Measurements from ENCODE around the gene RNF5.
"Not testable (repeated sequence)": the region's sequence is repeated elsewhere in the genome, so short reads cannot be mapped to it uniquely, and the experiment has no call there.

RNF5 gene, protein sequence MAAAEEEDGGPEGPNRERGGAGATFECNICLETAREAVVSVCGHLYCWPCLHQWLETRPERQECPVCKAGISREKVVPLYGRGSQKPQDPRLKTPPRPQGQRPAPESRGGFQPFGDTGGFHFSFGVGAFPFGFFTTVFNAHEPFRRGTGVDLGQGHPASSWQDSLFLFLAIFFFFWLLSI

DNA sequence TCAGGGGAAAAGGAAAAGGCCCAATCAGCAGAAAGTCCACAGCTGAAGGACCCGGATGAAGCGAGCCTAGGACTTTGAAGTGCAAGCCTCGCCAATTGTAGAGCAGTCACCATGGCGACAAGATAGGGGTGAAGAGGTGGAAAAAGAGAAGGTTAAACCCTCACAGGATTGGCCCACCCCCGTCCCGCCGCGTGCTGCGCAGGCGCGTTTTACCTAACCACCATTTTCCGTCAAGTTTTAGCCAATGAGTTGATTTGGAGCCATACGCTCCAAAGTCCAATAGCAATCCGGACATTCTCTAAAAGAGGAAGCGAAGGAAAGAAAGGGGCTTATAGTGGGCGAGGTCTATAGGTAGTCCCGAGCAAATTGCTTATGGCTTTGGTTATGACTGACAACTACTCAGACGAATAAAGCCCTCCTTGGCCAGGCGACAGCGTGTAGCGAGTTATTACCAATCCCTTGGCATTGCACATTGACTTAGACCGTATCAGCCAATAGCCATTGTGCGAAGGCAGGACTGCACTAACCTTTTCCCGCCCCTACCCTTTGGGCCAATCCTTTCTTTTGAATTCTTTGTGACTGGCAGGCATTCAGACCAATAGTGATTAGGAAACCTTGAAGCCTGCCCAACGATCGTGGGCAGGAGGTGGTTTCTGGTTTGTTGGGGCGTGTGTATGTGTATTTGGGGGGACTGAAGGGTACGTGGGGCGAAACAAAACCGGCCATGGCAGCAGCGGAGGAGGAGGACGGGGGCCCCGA is at the start of gene RNF5:
Gene RNF5 (plus strand): TSS at position 618 of the 759 bp plus-strand sequence. CDS start 107 bp downstream, at position 725.
- Histone ChIP-seq H3K79me2 (ENCODE audit: control insufficient read depth, insufficient read depth, low read length, unreplicated experiment) (peaks cover 41% of the 10 kb centered on the region), H3K4me3 (ENCODE audit: low read depth, low read length) (peak within 1 kb of the TSS; percentile 96), H3K4me1 (ENCODE audit: control insufficient read depth, insufficient read depth, low read length, unreplicated experiment) (peaks cover 19% of the 10 kb centered on the region), H2AFZ (ENCODE audit: low read length, unreplicated experiment) (peak within 1 kb of the TSS; percentile 86), H3K27me3 (ENCODE audit: insufficient read depth, low read length) (no peaks in the 10 kb centered on the region), H3K27ac (ENCODE audit: low read depth, low read length) (peak within 1 kb of the TSS; percentile 97), H3K36me3 (ENCODE audit: insufficient read depth, low read length) (no peaks in the 10 kb centered on the region)

DNA sequence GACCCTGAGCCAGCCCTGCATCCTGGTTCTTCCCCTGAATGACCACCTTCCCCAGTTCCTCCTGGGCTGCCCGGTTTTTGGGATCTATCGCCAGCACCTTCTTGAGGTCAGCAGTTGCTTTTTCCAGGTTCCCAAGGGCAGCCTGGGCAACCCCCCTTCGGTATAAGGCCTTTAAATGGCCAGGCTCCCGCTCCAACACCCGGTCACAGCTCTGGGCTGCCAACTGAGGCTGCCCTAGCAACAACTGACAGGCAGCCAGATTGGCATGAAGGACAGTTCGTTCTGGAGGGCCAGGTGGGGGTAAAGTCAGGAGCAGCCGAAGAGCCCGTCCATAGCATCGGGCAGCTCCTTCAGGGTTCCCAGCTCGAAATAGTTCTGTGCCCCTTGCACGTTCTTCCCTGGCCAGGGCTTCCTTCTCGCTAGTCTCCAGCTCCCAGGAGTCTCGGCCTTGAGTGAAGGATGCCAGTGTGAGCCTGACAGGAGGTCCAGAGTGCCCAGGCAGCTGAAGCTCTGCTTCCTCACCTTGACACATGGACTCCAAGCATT is 49.4 kb upstream of the RNF5 start:
- Histone ChIP-seq H2AFZ (ENCODE audit: low read length, unreplicated experiment) (no peak overlapping the region), H3K4me3 (ENCODE audit: low read depth, low read length) (peak overlapping the region; percentile 84), H3K27me3 (ENCODE audit: insufficient read depth, low read length) (no peaks in the 10 kb centered on the region), H3K27ac (ENCODE audit: low read depth, low read length) (peak overlapping the region; percentile 28), H3K4me1 (ENCODE audit: control insufficient read depth, insufficient read depth, low read length, unreplicated experiment) (peaks cover 21% of the 10 kb centered on the region), H3K36me3 (ENCODE audit: insufficient read depth, low read length) (no peaks in the 10 kb centered on the region), H3K79me2 (ENCODE audit: control insufficient read depth, insufficient read depth, low read length, unreplicated experiment) (peaks cover 24% of the 10 kb centered on the region)

DNA sequence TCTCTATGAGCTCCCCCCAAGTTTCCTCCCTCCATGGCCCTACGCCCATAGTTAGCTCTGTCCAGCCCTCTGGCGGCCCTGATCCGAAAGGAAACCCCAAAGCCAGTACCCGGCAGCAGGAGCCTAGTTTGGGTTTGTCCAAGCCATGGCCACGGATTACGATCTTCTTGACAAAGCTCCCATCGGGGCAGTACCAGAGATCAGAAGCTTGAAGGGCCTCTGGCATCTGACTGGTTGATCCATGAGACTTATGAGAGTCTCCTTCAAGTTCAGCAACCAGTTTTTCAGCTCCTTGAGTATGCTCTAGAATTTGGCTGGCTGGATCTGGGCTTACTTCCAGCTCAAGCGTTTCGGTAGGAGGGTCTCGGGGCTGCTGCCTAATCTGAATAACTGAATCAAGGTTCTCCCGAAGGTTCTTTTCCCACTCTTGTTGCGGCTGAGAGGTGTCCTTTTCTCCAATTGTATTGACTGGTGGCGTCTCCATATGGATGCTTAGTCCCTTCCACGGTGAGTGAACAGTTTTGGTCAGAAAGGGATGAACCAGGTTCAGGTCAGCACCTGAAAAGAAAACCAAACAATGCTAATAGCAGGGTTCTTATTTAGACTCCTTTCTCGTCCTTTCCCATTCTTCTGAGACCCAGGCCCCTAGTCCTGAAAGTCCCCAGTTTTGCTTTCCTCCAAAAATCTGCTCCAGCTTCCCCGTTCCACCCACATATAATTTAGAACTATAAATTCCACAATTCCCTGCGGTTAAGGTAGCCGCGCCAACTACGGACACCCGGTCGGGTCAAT is 48.7 kb upstream of the RNF5 start:
- Histone ChIP-seq H3K4me3 (ENCODE audit: low read depth, low read length) (peak overlapping the region; percentile 84), H2AFZ (ENCODE audit: low read length, unreplicated experiment) (peak overlapping the region; percentile 74), H3K27me3 (ENCODE audit: insufficient read depth, low read length) (no peaks in the 10 kb centered on the region), H3K79me2 (ENCODE audit: control insufficient read depth, insufficient read depth, low read length, unreplicated experiment) (peaks cover 24% of the 10 kb centered on the region), H3K4me1 (ENCODE audit: control insufficient read depth, insufficient read depth, low read length, unreplicated experiment) (peaks cover 23% of the 10 kb centered on the region), H3K27ac (ENCODE audit: low read depth, low read length) (peak overlapping the region; percentile 27; the same call in 1 of the 2 replicates), H3K36me3 (ENCODE audit: insufficient read depth, low read length) (no peaks in the 10 kb centered on the region)

DNA sequence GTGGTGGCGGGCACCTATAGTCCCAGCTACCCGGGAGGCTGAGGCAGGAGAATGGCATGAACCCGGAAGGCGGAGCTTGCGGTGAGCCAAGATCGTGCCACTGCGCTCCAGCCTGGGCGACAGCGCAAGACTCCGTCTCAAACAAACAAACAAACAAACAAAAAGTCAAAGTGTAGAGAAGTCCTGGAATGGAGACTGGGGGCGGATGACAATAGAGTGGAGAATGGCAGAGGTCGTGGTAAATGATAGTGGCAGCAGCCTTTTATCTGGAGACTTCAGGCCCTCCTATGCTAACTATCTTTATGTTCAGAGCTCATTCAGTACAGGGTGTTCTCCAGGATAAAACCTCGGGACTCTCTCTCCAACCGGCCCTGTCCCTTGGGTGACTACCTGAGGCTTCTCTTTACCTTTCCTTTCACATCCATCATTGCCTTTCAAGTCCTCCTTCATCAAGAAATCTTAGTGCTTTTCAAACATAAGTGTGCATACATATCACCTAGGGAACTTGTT is 46.7 kb upstream of the RNF5 start:
- H3K4me3 ChIP-seq (ENCODE audit: low read depth, low read length) = no peak overlapping the region
- H3K27me3 ChIP-seq (ENCODE audit: insufficient read depth, low read length) = no peaks in the 10 kb centered on the region
- peaks cover 24% of the 10 kb centered on the region for H3K79me2 ChIP-seq (ENCODE audit: control insufficient read depth, insufficient read depth, low read length, unreplicated experiment)
- H2AFZ ChIP-seq (ENCODE audit: low read length, unreplicated experiment) = no peak overlapping the region
- no peak overlapping the region for H3K27ac ChIP-seq (ENCODE audit: low read depth, low read length)
- H3K4me1 ChIP-seq (ENCODE audit: control insufficient read depth, insufficient read depth, low read length, unreplicated experiment) = peaks cover 23% of the 10 kb centered on the region
- no peaks in the 10 kb centered on the region for H3K36me3 ChIP-seq (ENCODE audit: insufficient read depth, low read length)

DNA sequence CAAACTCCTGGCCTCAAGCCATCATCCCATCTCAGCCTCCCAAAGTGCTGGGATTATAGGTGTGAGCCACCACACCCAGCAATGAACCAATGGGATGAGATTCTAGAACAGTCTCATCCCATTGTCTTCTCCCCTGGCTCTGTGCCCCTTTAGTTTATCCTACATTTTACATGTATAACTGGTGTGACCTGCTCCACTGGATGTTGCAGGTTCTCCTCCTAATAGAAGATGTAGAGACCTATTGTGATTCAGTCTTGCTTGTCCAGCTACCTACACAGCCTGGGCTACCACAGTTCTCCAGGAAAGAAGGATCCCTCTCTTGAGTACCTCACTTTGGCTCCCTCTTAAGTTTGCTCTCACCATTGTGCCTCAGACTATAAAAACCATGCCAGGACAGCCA is 46.1 kb upstream of the RNF5 start:
- no peak overlapping the region for H3K27ac ChIP-seq (ENCODE audit: low read depth, low read length)

DNA sequence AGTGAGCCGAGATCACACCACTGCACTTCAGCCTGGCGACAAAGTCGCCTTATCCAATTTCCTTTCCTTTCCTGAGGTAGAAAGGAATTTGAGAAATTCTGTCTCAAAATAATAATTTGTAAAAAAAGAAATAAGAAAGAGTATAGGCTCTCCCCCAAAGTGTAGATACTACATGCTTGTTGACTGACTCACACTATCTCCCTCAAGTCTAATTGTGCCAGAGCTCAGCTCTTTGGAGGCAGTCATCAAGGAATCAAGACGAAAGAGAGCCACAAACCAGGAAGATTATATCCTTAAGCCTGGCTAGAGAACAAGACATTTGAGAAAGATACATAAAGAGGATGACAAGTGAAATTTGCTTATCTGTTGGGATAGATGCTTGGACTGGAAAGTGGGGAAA is 44.4 kb upstream of the RNF5 start:
- Histone ChIP-seq H3K4me1 (ENCODE audit: control insufficient read depth, insufficient read depth, low read length, unreplicated experiment) (peaks cover 9% of the 10 kb centered on the region), H3K4me3 (ENCODE audit: low read depth, low read length) (no peak overlapping the region)

More for the DNA sequence above, 46.1 kb upstream of the RNF5 start:
- Histone ChIP-seq H3K27me3 (ENCODE audit: insufficient read depth, low read length) (no peaks in the 10 kb centered on the region), H3K4me1 (ENCODE audit: control insufficient read depth, insufficient read depth, low read length, unreplicated experiment) (peaks cover 18% of the 10 kb centered on the region), H2AFZ (ENCODE audit: low read length, unreplicated experiment) (no peak overlapping the region), H3K4me3 (ENCODE audit: low read depth, low read length) (no peak overlapping the region), H3K79me2 (ENCODE audit: control insufficient read depth, insufficient read depth, low read length, unreplicated experiment) (peaks cover 21% of the 10 kb centered on the region), H3K36me3 (ENCODE audit: insufficient read depth, low read length) (no peaks in the 10 kb centered on the region)

DNA sequence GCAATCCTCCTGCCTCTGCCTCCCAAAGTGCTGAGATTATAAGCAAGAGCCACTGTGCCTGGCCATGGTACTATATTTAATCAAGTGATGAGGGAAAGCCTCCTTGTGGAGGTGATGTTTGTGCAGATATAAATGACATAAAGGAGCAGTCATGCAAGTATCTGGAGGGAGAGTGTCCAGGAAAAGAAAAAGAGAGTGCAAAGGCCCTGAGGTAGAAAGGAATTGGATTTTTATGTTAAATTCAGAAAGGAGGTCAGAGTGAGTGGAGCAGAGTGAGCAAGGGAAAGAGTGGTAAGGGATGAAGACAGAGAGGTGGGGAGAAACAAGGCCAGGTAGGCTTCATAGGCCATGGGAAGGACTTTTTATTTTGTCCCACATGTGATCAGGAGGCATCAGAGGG is 40.8 kb upstream of the RNF5 start:
- no peaks in the 10 kb centered on the region for H3K79me2 ChIP-seq (ENCODE audit: control insufficient read depth, insufficient read depth, low read length, unreplicated experiment)
- H2AFZ ChIP-seq (ENCODE audit: low read length, unreplicated experiment) = no peak overlapping the region
- peaks cover 3% of the 10 kb centered on the region for H3K4me1 ChIP-seq (ENCODE audit: control insufficient read depth, insufficient read depth, low read length, unreplicated experiment)
- no peaks in the 10 kb centered on the region for H3K36me3 ChIP-seq (ENCODE audit: insufficient read depth, low read length)
- no peak overlapping the region for H3K4me3 ChIP-seq (ENCODE audit: low read depth, low read length)
- no peak overlapping the region for H3K27ac ChIP-seq (ENCODE audit: low read depth, low read length)
- no peaks in the 10 kb centered on the region for H3K27me3 ChIP-seq (ENCODE audit: insufficient read depth, low read length)

More for the DNA sequence above, 44.4 kb upstream of the RNF5 start:
- H3K36me3 ChIP-seq (ENCODE audit: insufficient read depth, low read length) = no peaks in the 10 kb centered on the region
- peaks cover 9% of the 10 kb centered on the region for H3K79me2 ChIP-seq (ENCODE audit: control insufficient read depth, insufficient read depth, low read length, unreplicated experiment)
- H3K27ac ChIP-seq (ENCODE audit: low read depth, low read length) = no peak overlapping the region
- H2AFZ ChIP-seq (ENCODE audit: low read length, unreplicated experiment) = no peak overlapping the region
- no peaks in the 10 kb centered on the region for H3K27me3 ChIP-seq (ENCODE audit: insufficient read depth, low read length)

DNA sequence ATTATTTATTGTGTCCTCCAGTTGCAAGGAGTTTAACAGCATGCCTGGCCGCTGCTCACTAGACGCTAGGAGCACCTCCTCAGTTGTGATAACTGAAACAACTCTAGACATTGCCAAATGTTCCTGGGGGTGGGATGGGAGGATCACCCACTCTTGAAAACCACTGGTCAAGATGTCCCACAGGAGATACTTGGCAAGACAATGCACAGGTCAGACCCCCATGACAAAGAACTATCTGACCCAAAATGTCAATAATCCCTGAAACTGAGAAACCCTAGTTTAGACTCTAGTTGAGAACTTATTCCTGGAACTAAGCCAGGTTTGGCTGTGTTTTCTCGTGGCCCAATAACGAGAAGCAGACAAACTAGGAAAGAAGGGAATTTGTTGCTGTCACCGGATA is 38.6 kb upstream of the RNF5 start:
- no peaks in the 10 kb centered on the region for H3K79me2 ChIP-seq (ENCODE audit: control insufficient read depth, insufficient read depth, low read length, unreplicated experiment)
- no peak overlapping the region for H3K27ac ChIP-seq (ENCODE audit: low read depth, low read length)
- no peaks in the 10 kb centered on the region for H3K27me3 ChIP-seq (ENCODE audit: insufficient read depth, low read length)
- no peak overlapping the region for H2AFZ ChIP-seq (ENCODE audit: low read length, unreplicated experiment)
- H3K36me3 ChIP-seq (ENCODE audit: insufficient read depth, low read length) = no peaks in the 10 kb centered on the region
- H3K4me3 ChIP-seq (ENCODE audit: low read depth, low read length) = no peak overlapping the region
- no peaks in the 10 kb centered on the region for H3K4me1 ChIP-seq (ENCODE audit: control insufficient read depth, insufficient read depth, low read length, unreplicated experiment)

DNA sequence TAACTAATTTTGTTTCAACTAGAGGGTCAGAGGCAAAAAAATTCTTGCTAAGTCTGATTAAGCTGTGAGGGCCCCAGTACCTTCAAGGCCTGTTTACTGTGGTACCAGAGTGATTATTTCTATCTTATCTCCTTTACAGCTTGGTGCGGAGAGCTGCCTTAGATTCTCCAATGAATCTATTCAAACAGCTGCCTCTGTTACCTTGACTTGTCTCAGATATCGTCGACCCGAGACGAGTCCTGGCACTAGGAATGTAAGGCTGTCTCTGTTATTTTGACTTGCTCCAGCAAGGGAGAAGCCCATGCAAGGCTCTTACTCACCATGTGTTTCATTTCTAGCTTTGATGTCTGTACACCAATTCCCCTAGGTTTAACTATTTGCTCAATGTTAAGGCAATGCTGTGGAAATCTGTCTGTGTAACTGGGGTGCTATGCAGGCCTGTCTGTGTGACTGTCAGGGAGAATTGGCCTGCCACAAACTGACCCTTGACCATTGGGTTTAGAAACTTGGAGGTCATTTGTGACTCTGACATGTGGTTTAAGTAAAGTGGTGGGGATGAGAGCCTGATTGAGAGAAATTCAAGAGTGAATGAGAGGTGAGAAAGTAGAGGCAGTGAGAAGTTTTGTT is 37.7 kb upstream of the RNF5 start:
- H3K27me3 ChIP-seq (ENCODE audit: insufficient read depth, low read length) = no peaks in the 10 kb centered on the region
- no peak overlapping the region for H3K4me3 ChIP-seq (ENCODE audit: low read depth, low read length)
- H3K36me3 ChIP-seq (ENCODE audit: insufficient read depth, low read length) = no peaks in the 10 kb centered on the region
- no peak overlapping the region for H3K27ac ChIP-seq (ENCODE audit: low read depth, low read length)
- H3K79me2 ChIP-seq (ENCODE audit: control insufficient read depth, insufficient read depth, low read length, unreplicated experiment) = no peaks in the 10 kb centered on the region
- H3K4me1 ChIP-seq (ENCODE audit: control insufficient read depth, insufficient read depth, low read length, unreplicated experiment) = no peaks in the 10 kb centered on the region
- H2AFZ ChIP-seq (ENCODE audit: low read length, unreplicated experiment) = no peak overlapping the region

DNA sequence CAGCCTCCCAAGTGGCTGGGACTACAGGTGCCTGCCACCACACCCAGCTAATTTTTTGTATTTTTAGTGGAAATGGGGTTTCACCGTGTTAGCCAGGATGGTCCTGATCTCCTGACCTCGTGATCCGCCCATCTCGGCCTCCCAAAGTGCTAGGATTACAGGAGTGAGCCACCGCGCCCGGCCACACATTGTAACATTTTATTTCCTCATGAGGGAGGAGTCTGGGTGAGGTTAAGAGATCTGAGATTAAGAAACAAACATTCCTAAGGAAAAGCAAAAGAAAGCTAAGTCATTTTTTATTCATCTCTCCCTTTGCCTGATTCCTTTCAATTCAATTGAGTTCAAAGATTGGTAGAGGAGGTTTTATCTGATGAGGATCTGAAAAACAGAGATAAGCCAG is 34.0 kb upstream of the RNF5 start:
- not testable (repeated sequence) for H3K27ac ChIP-seq (ENCODE audit: low read depth, low read length)

More for the DNA sequence above, 34.0 kb upstream of the RNF5 start:
- not testable (repeated sequence) for H3K4me3 ChIP-seq (ENCODE audit: low read depth, low read length); H3K79me2 ChIP-seq (ENCODE audit: control insufficient read depth, insufficient read depth, low read length, unreplicated experiment); H2AFZ ChIP-seq (ENCODE audit: low read length, unreplicated experiment); H3K36me3 ChIP-seq (ENCODE audit: insufficient read depth, low read length); H3K4me1 ChIP-seq (ENCODE audit: control insufficient read depth, insufficient read depth, low read length, unreplicated experiment); H3K27me3 ChIP-seq (ENCODE audit: insufficient read depth, low read length)

Data from ACC112 (cell line).